ENCODE results near the gene TSSC4.

The TSSC4 gene

GRCh38 chr11:2369896-2370295 is 30.7 kb upstream of the TSSC4 start:
- no peak for DNase-seq

GRCh38 chr11:2374456-2375201 is 25.9 kb upstream of the TSSC4 start:
- DNase-seq: no peak

- DNase-seq: no peak
Observed at GRCh38 chr11:2375341-2375853, 25.2 kb upstream of the TSSC4 start.

- DNase-seq: no peak
Observed at GRCh38 chr11:2375964-2376551, 24.5 kb upstream of the TSSC4 start.

GRCh38 chr11:2376751-2377451 is 23.6 kb upstream of the TSSC4 start, which contains the start of gene CD81:
TSS of gene CD81 (plus strand) at chr11:2377310. CDS start at chr11:2377550, 240 bp downstream.
- DNase-seq: peak in 2 of 3 experiments; percentile 28 to 52

GRCh38 chr11:2377511-2378443 is 22.8 kb upstream of the TSSC4 start:
- peak in 2 of 3 experiments; percentile 47 to 56 for DNase-seq

GRCh38 chr11:2378527-2379210 is 21.9 kb upstream of the TSSC4 start:
- DNase-seq: no peak

- DNase-seq: no peak
Observed at GRCh38 chr11:2379466-2380174, 20.9 kb upstream of the TSSC4 start.

- no peak for DNase-seq
Observed at GRCh38 chr11:2380396-2380795, 20.2 kb upstream of the TSSC4 start.

- DNase-seq: no peak
Observed at GRCh38 chr11:2380807-2381350, 19.7 kb upstream of the TSSC4 start.

- DNase-seq: no peak
Observed at GRCh38 chr11:2381494-2382128, 18.9 kb upstream of the TSSC4 start.

GRCh38 chr11:2382129-2382517 is 18.4 kb upstream of the TSSC4 start:
- DNase-seq: peak in 1 of 3 experiments; percentile 6

- no peak for DNase-seq
Observed at GRCh38 chr11:2382936-2383851, 17.4 kb upstream of the TSSC4 start.

GRCh38 chr11:2383852-2384804 is 16.4 kb upstream of the TSSC4 start:
- DNase-seq: no peak

GRCh38 chr11:2385156-2386151 is 15.1 kb upstream of the TSSC4 start:
- no peak for DNase-seq

- DNase-seq: no peak
Observed at GRCh38 chr11:2386591-2386990, 14.0 kb upstream of the TSSC4 start.

All from NCI-H1417 (cell line).